GM21737 (cell line): ENCODE measurements around the gene RAET1L.
"Not testable (repeated sequence)": the region's sequence is repeated elsewhere in the genome, so short reads cannot be mapped to it uniquely, and the experiment has no call there.

ENCODE experiments used
- ATAC-seq: cut with Tn5 transposase; IDR thresholded peaks from one replicate; pipeline ENCODE4 v1.9.1; 2021; ENCODE audit warnings: mild to moderate bottlenecking, moderate library complexity; ENCODE audit not compliant: unreplicated experiment

Gene RAET1L

DNA sequence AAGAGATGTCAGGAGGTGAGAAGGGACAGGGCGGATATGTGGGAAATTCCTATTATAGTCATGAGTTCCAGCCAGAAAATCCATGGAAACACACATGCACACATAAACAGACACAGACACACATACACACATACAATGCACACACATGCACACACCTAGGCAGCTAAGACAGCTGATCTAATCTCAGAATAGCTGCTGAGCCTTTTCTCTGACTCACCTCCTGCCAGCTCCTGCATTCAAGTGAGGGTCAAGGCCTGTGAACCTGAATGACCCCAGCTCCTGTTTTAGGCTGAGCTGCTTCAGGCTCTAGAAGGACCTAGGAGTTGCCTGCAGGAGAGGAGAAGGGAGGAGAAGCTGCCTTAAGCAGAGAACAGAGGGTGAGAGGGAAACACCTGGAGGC, 21.6 kb upstream of the RAET1L start:
- no peak for ATAC-seq

GRCh38 chr6:150044621-150045145, 19.4 kb upstream of the RAET1L start:
- no peak for ATAC-seq

GRCh38 chr6:150043501-150044412, 18.4 kb upstream of the RAET1L start:
- ATAC-seq: no peak

- ATAC-seq: no peak
Measured at GRCh38 chr6:150043096-150043495, 17.8 kb upstream of the RAET1L start.

- ATAC-seq: no peak
Measured at GRCh38 chr6:150038202-150039062, 13.1 kb upstream of the RAET1L start.

GRCh38 chr6:150037526-150038201, 12.3 kb upstream of the RAET1L start:
- no peak for ATAC-seq

DNA sequence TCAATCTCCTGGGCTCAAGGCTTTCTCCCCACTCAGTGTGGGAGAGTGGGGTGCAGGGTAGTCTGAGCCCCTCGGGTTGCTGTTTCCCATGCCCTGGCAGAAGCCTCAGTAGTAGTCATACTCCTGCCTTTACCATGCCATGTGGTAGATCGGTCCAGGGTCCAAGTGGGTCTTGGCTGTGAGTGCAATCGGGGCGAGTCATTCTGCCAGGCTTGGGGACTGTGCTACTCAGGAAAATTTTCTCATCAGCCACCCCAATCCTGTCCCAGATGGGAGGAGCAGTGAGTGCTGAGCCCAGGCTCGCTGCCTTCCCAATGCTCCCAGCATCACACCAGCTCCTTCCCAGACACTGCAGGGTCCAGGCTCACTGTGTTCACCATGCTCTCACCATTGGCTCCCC, 10.7 kb upstream of the RAET1L start:
- no peak for ATAC-seq

DNA sequence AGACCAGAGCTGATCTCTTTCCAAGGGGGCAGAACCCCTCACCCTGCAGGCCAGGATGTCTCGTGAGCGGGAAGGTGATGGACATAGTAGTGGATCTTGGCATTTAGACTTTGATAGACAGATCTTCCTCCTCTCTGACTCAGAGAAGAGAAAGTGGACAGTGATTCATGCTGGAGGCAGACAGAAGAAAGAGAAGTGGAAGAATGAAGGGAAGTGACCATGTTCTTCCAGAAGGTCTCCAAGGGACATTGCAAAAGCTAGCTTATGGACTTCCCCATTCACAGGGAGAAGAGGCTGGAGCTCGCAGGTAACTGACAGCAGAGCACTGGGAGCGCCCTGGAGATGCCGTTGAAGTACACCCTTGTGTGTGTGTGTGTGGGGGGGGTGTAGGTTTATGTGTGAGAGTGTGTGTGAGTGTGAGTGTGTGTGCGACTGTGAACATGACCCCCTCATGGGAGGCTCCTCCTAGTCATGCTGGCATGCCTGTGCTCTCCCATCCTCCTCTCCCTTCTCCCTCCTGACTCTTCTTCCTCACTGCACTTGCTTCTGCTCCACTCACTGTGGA, 8.0 kb upstream of the RAET1L start:
- no peak for ATAC-seq

DNA sequence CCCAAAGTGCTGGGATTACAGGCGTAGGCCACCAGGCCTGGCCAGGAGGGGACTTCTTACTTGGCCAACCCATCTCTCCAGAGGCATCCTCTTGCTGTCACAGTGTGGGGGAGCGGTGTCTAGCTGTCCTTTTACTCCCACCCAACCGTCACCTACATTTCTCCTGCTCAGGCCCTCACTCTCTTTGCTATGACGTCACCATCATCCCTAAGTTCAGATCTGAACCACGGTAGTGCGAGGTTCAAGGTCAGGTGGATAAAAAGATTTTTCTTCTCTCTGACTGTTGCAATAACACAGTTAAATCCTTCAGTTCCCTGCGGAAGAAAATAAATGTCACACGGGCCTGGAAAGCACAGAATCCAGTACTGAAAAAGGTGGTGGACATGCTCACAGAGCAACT, 7.3 kb upstream of the RAET1L start:
- ATAC-seq: no peak

GRCh38 chr6:150030611-150031010, 5.3 kb upstream of the RAET1L start:
- no peak for ATAC-seq

DNA sequence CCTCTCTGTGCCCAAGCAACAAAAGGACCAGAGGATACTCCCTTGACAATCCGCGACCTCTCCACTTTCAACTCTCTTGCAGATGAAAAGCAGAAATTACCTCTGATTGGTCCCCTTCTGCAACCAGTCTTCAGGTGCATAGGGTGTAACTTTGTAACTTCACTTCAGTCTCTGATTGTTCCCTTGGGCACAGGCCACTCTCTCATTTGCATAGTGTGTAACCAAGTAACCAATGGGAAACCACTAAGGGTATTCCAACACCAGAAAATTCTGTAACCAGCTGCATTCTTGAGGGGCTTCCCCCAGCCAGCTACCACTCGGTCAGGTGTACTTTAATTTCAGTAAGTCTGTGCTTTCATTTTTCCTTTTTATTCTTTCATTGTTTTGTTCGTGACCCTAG, 4.4 kb upstream of the RAET1L start:
- ATAC-seq: no peak

- no peak for ATAC-seq
Measured at GRCh38 chr6:150029276-150029675, 3.9 kb upstream of the RAET1L start.

DNA sequence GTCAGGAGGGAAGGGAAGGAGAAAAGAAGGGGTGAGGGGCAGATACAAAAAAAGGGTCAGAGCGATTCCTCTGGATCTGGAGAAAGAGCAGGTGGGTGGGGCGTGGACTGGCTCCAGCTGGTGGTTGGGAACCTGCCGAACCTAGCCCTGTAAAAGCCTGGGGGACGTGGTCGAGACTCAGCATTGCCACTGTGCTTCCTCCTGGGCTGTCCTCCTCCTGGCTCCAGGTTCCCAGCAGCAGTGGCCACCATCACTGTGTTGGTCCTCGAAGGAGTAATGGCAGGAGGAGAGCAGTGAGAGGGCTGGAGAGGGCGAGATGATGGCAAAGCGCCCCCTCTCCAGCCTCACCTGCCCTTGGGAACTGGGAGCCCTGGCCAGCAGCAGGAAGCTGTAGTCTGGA, 3.5 kb upstream of the RAET1L start:
- no peak for ATAC-seq

DNA sequence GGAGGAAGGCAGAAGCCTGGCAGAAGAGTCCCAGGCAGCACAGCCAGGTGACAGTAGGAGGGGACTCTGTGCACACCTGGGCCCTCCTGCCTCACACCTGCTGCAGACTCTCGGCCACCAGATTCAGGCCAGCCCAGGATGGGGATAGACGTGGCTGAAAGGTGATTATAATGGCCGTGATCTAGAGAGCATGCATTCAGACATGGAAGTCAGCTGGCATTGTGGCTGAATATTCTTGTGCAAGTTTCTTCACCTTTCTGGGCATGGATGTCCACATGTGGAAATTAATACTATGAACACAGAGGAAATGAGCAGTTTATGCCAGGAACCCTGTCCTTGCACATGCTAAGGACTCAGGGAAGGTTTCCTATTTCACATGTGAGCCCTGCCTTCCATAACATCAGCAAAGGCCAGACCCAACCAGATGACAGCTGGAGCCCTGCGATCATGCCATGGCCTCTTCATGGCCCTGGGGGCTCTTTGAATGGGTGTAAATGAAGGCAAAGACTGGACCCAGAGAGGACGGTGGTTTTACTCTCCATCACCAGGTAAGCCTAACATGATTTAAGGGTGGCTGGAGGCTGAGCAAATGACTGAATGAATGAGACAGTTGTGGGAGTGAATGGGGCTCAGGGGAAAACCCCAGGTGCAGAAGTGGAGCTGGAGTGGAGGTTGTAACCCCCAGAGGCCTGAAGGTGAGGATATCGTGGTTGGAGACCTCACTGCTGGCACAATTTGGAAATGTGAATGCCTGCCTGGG, 2.7 kb upstream of the RAET1L start:
- no peak for ATAC-seq

DNA sequence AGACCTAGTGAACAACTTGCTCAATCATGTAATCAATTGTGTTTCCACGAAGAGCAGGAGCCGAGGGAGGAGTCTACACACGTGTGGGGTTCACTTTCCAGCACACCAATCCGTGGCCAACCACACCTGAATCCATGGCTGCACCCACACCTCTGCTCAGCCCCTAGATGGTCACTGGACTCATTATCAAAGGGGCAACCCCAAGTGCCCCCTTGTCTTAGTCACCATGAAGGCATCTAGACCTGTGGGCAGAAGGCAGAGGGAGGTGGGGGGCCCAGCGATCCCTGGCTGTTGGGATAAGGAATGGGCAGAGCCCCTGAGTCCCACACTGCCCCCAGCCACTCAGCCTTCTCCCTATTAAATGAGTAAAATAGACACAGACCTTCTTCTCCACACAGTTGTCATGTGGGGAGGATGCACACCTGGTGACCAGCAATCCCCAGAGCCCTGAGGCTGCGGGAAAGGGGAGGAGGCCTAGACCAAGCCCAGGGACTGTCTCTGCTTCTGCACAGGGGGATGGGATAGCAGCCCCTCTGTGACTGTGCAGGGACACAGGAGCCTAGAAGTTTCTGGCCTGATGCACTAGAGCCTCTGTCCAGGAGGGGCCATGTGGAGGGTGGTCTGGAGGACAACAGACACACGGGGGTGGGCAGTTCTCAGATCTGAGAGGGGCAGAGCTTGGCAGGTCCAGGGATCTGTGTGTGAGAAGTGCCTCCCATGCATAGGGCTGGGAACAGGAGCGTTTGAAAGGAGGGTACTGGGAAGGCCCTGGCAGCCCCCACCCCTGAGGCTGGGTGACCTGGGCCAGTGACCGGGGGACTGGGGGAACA, 1.9 kb upstream of the RAET1L start:
- ATAC-seq: no peak

DNA sequence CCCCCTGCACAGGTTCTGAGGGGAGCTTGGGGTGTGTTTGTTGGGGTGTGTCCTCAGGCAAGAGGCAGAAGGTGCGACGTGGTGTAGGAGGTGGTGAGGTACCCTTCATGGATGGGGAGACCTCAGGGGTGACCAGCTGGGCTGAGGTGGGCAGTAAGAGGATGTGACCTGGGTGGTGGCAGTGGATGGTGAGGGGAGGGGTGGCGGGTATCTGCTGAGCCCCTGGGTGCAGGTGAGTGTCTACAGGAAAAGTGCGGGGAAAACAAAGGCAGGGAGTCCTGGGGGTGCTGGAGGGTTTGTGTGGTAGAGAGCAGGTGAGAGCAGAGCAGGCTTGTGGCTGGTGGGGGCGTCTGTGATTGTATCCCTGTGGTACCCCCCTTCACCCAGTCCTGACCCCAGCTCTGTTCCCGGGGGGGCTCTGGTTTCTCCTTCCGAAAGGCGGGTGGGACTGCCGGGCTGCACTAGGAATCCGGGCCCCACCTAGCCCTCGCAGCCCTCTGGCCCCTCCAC, 631 bp downstream of the RAET1L start:
- ATAC-seq: no peak

- ATAC-seq: not testable (repeated sequence)
Measured at GRCh38 chr6:150024021-150024420, 1.3 kb downstream of the RAET1L start.

DNA sequence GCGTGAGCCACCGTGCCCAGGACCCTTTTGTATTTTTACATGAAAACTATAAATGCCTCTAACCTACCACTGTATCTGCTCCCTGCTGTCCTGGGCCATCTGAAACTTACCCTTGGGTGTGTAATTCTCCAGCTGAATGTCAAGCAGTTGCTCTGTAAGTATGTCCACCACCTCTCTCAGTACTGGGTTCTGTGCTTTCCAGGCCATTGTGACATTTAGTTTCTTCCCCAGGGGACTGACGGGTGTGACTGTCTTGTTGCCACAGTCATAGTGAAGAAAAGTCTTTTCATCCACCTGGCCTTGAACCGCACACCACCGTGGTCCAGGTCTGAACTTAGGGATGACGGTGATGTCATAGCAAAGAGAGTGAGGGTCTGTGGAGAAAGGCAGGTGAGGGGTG, 3.5 kb downstream of the RAET1L start:
- ATAC-seq: not testable (repeated sequence)
